Right renal pelvis (tissue), 4 donors: Measurements from ENCODE around the gene ABI3BP. TPM values are rescaled to one million over a fixed set of nuclear protein-coding genes. Genes with fewer than 3 reads are reported as not detected.

Experiments used
- DNase-seq, 4 donors: peaks; one replicate each; pipeline ENCODE4 v3.0.0-alpha.2; 2013; ENCODE audit warnings: low read depth in 4 of 4, low spot score in 3 of 4, missing footprints in 1 of 4
- polyA plus RNA-seq, 4 donors: library from polyadenylated mRNA; unstranded; fragments of 120-200 nt; gene quantifications; one replicate each; pipeline ENCODE4 v1.2.1, GENCODE V29; 2013; ENCODE audit not compliant: insufficient read length in 4 of 4

The ABI3BP gene
- polyA plus RNA-seq, 4 donors = 18.4 to 38.1 (median 28.2) TPM

GRCh38 chr3:100856821-100857220 lies 136.4 kb downstream of the ABI3BP start:
- no peak for DNase-seq

DNA sequence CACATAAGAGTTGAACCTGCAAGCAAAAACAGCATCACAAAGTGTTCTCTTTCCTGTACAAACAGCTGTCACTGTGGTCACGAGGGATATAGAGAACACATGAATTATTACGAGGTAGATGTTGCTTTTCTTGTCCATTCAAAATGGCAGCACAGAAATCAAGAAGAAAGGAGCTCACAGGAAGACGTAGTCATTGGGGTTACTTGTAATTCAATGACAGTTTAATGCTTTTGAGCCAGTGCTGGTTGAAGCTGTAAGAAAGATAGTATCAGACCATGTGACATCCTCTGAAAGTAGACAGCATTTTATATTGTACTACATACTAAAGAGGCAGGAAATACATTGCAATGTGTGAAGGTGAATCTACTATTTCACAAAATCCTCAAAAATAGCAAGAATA lies 140.4 kb downstream of the ABI3BP start:
- no peak for DNase-seq

DNA sequence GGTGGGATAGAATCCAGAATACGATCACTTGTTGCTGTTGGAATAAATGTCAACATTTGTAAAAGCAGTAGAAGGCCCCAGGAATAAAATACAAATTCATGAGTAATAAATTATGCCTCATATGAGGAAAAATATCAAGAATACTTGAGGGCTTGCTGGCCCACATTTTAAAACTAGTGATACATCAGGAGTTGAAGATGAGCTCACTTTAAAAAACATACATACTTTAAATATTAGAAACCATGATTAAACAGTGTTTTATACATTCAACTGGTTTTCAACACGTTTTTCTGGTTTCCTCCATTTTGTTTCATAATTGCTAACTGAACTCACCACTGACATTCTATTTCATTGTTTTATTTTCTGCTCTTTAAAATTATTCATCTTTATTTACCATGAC lies 142.5 kb downstream of the ABI3BP start:
- no peak for DNase-seq

GRCh38 chr3:100850156-100850555 lies 143.1 kb downstream of the ABI3BP start:
- DNase-seq = no peak

DNA sequence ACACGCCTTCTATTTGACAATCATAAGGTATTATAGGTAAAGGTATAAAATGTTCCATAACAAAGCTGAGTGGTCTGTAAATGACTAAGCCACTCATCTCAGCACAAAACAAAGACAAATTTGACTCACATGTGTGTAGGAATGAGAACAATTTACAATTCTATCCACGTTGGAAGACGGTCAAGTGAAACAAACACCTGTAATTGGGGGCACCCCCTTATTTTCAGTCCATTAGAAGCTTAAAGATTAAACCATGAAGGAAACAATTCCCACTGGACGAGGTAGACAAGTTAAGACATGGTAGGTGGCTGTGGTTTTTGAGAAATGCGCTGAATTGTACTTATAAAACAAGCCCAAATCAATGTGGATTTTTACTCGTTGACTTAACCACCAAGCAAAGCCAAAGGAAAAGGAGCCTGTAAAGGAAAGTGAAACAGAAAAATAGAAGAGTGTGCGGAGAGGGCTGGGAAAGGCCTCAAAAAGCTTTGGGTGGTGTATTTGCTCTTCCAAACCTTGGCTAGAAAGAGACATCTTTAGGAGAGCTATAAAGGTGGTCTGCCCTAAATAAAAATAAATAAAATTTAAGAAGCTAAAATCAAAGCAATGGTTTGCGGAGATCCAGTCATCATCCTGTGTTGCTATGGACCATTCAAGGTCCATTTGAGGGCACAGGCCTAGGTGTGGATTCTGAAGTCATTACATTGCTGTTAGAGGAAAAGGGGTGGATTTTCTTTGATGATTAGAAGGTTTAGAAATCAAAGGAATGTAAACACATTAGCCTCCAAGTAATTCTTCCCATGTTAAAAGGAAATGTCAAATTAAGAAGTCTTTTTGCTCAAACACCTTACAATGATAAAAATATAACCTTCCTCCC lies 148.9 kb downstream of the ABI3BP start:
- no peak for DNase-seq

GRCh38 chr3:100838157-100838556 lies 155.1 kb downstream of the ABI3BP start:
- DNase-seq = no peak

DNA sequence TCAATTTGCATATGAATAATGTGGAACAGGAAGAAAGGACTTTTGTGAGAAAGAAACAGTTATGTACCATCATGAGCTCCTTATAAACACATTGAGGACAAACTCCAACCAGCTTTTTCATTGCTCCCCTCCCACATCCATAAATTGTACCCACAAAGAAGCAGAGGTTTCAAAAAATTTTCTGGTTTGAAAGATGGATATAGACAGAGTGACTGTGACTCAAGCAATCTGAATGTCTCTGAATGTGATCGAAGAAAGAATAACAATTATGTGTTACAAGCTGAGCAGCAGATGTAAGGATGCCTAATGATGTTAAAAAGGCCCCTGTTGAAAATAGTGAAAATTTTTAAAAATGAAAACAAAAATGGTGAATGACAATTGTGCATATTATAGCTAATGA lies 156.6 kb downstream of the ABI3BP start:
- DNase-seq = no peak

- no peak for DNase-seq
Measured at GRCh38 chr3:100834332-100834731, 158.9 kb downstream of the ABI3BP start.

- no peak for DNase-seq
Measured at GRCh38 chr3:100833483-100833882, 159.7 kb downstream of the ABI3BP start.

- no peak for DNase-seq
Measured at GRCh38 chr3:100831629-100832028, 161.6 kb downstream of the ABI3BP start.

DNA sequence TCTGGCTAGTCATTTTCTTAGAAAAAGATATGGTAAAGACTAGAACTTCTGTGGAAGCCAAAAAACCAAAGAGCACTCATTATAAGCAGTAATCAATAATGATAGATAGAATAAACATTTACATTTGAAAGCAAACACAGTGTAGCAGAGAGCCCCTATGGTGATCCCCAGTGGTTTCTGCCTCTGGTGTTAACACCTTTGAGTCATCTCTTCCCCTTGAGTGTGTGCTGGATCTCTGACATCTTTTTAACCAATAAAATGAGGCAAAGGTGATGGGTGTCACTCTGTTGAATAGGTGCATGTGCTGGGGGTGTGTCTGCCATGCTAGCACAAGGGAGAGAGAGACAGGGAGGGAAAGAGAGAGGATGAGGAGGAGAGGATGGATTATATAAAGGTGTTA lies 162.3 kb downstream of the ABI3BP start:
- no peak for DNase-seq

DNA sequence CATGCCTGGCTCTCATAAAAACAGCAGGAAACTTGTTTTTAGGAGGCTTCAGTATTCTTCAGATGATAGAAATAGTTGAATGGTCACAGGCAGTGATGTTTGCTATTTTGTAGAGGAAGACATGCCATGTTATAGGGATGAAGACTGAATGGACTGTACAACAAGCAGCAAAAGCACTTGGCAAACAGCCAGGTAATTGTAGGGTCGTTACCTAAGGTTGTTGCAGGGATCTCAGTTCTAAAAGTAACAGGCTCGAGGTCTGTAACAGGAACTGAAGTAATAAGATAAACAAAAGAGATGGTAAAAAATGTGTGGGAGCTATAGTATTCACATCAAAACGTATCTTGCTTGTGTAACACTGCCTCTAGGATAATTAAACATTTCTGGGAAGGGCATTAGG lies 167.6 kb downstream of the ABI3BP start:
- no peak for DNase-seq

DNA sequence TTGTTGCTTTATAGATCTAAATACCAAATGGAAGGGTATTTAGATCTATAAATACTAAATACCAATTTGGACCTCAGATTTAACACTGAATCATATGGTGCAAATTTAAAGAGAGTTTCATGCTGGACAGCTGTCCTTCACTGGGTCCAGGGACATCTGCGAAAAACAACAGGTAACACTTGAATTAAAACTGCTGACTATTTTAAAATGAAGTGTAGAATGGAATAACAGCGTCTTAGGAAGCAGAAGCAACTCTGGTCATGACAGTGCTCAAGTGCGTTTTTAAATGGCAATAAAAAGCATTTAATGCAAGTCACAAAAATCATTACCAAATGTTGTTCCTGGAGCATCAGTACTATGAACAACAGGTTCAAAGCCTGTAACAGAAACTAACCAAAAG lies 177.6 kb downstream of the ABI3BP start:
- no peak for DNase-seq

DNA sequence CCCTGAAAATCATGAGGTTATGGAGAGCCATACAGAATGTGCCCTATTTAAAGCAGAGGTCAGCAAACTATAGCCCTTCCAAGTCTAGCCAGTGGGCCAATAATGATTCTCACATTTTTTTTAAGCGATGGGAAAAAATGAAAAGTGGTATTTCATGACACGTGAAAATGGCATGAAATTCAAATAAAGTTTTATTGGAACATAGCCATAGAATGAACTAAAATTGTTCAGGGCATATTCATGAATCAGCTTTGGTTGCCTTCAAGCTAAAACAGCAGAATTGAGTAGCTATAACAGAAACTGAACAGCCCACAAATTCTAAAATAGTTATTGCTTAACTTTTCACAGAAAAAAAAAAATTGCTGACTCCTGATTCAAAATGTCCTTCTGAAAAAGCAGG lies 179.4 kb downstream of the ABI3BP start:
- DNase-seq = no peak

DNA sequence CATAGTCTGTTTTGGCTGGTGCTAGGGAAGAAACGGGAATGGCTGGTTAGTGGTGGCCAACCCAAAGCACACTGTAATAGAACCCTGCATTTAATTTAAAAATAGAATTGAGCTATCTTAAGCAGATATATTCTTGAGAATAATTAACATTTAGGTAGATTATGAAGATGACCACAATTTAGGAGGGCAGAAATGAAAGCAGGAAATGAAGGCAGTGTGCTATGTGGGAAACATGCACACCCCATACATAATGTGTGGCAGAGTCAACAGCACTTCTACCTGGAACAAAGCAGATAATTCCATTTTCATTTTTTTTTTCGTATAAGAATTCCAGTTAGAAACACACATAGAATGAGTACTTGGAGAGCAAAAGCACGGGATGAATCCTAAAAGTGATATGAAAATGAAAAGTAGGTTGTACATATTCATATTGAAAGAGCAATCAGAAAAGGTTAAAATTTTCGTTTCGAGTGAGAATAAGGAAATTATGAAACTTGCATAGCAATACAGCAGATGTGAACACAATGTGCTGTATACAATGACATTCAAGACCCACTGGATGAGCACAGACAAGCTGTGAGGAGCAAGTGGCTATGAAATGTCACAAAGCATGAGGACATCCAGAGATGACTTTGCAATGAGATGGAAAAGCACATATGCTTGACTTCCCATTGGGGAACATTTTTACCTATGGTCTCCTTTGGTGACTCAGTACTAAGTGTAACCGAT lies 181.3 kb downstream of the ABI3BP start:
- DNase-seq = no peak

DNA sequence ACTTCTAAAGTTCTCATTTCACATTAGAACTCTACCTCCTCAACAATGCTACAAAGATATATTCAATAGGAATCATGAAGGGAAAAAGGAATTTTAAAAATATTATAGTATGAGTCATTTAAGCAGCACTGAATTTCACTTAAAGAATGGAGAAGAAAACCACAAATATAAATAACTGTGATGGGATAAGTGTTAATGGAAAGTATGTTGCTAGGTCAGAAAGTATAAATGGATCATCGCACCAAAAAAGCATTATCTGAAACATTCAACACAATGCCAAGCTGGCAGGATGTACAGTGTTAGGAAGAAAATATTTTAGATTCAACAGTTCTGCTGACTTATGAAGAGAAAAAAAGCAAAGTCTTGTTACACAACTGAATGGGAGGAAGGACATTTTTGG lies 182.6 kb downstream of the ABI3BP start:
- no peak for DNase-seq

DNA sequence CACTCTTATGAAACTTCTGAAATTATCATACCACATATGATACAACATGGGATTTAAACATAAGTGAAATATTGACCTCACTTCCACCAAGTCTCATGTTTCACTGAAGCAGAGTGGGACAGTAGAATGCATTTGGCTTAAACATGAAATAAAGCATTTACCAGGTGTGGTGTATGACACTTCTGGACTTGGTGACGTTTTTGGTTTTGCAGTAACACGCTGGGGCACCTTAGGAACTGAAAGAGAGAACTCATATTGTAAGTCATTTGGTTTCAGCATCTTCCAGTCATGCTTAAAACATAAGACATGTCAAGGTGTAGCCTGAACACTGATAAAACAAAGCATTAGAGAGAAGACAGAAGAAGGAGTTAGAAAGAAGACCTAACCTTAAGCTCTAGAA lies 188.6 kb downstream of the ABI3BP start:
- no peak for DNase-seq

GRCh38 chr3:100803711-100804110 lies 189.5 kb downstream of the ABI3BP start:
- DNase-seq = no peak

DNA sequence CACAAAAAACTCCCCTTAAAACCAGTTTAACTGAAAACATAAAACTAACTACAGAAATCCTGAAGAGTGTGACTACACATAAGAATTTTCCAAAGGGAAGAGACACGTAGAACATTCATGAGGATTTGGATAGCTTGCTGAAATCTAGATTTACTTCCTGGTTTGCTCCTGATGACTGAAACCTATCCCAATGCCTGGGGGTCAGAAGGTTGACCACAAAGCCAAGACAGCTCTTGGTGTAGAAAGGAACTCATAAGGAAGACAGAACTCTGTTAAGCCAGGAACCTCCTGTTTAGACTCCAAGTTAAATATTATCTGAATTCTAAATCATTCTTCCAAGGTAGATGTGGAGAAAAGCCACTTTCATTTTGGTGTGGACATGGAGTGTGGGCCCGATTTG lies 191.1 kb downstream of the ABI3BP start:
- no peak for DNase-seq

DNA sequence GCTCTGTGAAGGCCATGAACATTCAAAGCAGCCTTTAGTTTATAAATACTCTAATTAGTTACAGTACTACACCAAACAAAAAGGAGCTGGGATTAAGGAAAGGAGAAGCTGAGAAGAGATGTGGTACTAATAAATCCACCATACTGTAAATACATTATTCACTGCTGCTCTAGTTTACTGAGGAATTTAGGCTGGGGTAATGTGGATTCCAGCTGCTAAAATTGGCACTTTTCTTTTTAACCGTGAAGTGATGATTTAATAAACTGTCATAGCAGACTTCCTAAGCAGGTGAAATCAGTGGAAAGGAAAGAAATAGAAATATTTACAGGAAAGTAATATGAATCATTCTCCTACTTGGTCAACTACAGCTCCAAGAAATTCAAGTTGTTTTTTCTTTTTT lies 195.2 kb downstream of the ABI3BP start:
- DNase-seq = no peak

- no peak for DNase-seq
Measured at GRCh38 chr3:100796556-100796955, 196.7 kb downstream of the ABI3BP start.

GRCh38 chr3:100789579-100789978 lies 203.6 kb downstream of the ABI3BP start:
- DNase-seq = no peak
